ENCODE measurements around the gene TNIK.
"Not testable (repeated sequence)": the region's sequence is repeated elsewhere in the genome, so short reads cannot be mapped to it uniquely, and the experiment has no call there.

The TNIK gene

GRCh38 chr3:171384101-171384891, 75.9 kb downstream of the TNIK start:
- DNase-seq (ENCODE audit: low read depth), result no peak

- DNase-seq (ENCODE audit: low read depth), result no peak
These were observed 76.8 kb downstream of the TNIK start for GRCh38 chr3:171383206-171384018.

GRCh38 chr3:171382347-171382746, 77.9 kb downstream of the TNIK start:
- DNase-seq (ENCODE audit: low read depth), result not testable (repeated sequence)

GRCh38 chr3:171380711-171381425, 79.3 kb downstream of the TNIK start:
- no peak for DNase-seq (ENCODE audit: low read depth)

- DNase-seq (ENCODE audit: low read depth), result no peak
These were observed 80.2 kb downstream of the TNIK start for GRCh38 chr3:171379961-171380483.

- no peak for DNase-seq (ENCODE audit: low read depth)
These were observed 80.9 kb downstream of the TNIK start for GRCh38 chr3:171379281-171379680.

GRCh38 chr3:171378586-171378985, 81.6 kb downstream of the TNIK start:
- no peak for DNase-seq (ENCODE audit: low read depth)

- peak; percentile 32 for DNase-seq (ENCODE audit: low read depth)
These were observed 82.3 kb downstream of the TNIK start for GRCh38 chr3:171377859-171378258.

- no peak for DNase-seq (ENCODE audit: low read depth)
These were observed 83.6 kb downstream of the TNIK start for GRCh38 chr3:171376596-171376947.

- DNase-seq (ENCODE audit: low read depth), result no peak
These were observed 84.3 kb downstream of the TNIK start for GRCh38 chr3:171375666-171376595.

GRCh38 chr3:171374661-171375285, 85.4 kb downstream of the TNIK start:
- DNase-seq (ENCODE audit: low read depth), result no peak

- DNase-seq (ENCODE audit: low read depth), result no peak
These were observed 85.9 kb downstream of the TNIK start for GRCh38 chr3:171374260-171374659.

- no peak for DNase-seq (ENCODE audit: low read depth)
These were observed 86.5 kb downstream of the TNIK start for GRCh38 chr3:171373711-171374110.

GRCh38 chr3:171372694-171373093, 87.5 kb downstream of the TNIK start:
- no peak for DNase-seq (ENCODE audit: low read depth)

GRCh38 chr3:171371354-171371753, 88.9 kb downstream of the TNIK start:
- DNase-seq (ENCODE audit: low read depth), result no peak

- DNase-seq (ENCODE audit: low read depth), result no peak
These were observed 91.0 kb downstream of the TNIK start for GRCh38 chr3:171369156-171369555.

- DNase-seq (ENCODE audit: low read depth), result not testable (repeated sequence)
These were observed 93.5 kb downstream of the TNIK start for GRCh38 chr3:171366738-171367137.

- no peak for DNase-seq (ENCODE audit: low read depth)
These were observed 94.2 kb downstream of the TNIK start for GRCh38 chr3:171366043-171366442.

- DNase-seq (ENCODE audit: low read depth), result no peak
These were observed 94.7 kb downstream of the TNIK start for GRCh38 chr3:171365489-171365888.

- DNase-seq (ENCODE audit: low read depth), result no peak
These were observed 95.7 kb downstream of the TNIK start for GRCh38 chr3:171364500-171364899.

- no peak for DNase-seq (ENCODE audit: low read depth)
These were observed 97.0 kb downstream of the TNIK start for GRCh38 chr3:171363202-171363601.
